NK-92 treated with Interleukin-12 subunit alpha and Interleukin-12 subunit beta, amount 100 ng/mL, for 24 hours (cell line): ENCODE data around the gene TRPV3.
"Not testable (repeated sequence)": the region's sequence is repeated elsewhere in the genome, so short reads cannot be mapped to it uniquely, and the experiment has no call there.

Experiments
- DNase-seq: peaks from one replicate; lab custom pipeline; 2025; lab: John Stamatoyannopoulos, UW

Gene TRPV3

DNA sequence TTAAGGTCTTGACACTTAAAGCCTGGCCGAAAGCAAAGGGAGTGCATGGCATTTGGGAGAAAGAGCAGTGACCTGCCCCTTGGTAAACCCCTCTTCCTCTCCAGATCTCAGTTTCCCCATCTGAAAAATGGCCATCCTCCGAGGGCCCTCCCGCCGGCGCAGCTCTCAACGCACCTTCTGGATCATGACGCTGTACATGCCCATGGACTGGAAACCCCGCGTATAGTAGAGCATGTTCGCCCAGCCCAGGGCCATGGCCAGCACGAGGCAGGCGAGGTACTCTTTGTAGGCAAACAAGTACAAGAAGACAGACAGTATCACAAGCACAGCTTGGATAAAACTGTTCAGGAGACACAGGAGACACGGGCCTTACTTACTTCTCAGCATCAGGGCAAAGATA lies 33.6 kb downstream of the TRPV3 start:
- DNase-seq: no peak

DNA sequence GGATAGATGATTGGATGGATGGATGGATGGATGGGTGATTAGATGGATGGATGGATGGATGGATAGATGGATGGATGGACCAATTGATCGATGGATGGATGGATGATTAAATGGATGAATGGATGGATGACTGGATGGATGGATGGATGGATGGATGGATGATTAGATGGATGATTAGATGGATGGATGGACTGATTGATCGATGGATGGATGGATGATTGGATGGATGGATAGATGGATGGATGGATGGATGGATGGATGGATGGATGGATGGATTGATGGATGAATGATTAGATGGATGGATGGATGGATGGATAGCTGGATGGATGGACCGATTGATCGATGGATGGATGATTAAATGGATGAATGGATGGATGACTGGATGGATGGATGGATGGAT lies 38.1 kb downstream of the TRPV3 start:
- DNase-seq: not testable (repeated sequence)

- DNase-seq: no peak
Measured at GRCh38 chr17:3514873-3515272, 42.7 kb downstream of the TRPV3 start.

- not testable (repeated sequence) for DNase-seq
Measured at GRCh38 chr17:3514167-3514566, 43.4 kb downstream of the TRPV3 start.

DNA sequence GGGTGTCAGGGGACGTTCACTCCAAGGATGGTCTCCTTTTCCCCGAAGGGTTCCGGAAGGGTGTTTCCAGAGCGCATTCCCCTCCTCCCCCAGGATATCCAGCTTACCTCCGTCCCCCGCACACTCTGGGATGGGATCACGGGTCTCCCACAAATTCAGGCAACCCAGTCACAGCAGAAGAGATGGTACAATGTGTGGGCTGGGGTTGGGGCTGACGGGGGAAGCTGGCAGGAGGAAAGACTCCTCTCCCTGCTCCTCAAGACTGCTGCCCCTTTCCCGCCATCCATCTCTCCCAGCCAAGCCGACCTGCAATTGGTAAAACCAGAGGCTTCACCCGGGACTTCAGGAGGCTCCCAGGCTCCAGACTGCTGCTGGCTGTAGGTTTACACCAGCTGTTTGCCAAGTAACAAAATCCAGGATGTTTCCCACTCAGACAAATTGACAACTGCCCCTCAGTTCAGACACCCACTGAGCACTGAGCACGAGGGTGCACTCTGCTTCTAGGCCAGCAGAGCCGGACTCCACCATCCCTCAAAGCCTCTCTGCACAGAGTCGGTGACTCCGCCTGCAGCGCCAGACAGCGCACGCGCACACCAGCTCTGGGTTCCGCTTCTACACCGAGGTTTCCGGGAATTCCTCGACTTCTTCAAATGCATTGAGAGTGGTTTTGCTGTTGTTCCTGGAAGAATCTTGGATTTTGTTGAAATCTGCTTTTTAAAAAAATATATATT lies 44.1 kb downstream of the TRPV3 start:
- no peak for DNase-seq

DNA sequence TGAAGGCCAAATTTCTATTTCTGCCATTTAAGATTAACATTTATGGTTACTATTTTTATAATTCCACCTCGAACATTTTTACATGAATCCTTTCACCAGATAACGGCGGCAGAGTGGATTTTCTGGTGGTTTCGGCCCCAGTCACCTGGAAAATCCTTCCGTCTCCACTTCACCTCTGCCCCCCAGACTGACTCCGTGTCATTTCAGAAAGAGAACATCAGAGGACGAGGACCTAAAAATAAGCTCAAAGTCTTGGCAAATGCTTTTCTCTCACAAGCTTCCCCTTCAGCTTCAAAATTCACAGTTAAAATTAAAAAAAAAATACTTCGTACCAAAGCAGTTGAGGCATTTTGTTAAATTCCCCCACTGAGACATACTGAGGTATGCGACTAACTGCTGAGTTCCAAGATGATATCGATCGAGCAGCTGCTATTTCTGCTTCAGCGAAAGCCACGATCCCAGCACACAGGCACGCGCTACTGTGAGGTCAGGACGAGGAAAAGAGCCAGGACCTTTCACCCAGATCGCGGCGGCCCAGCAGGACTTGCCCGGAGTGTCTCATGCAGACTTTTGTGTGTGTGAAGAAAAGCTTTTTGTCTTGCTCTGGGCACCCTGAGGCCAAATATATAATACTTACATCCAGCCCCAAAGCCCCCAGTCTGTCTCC lies 45.0 kb downstream of the TRPV3 start:
- no peak for DNase-seq

DNA sequence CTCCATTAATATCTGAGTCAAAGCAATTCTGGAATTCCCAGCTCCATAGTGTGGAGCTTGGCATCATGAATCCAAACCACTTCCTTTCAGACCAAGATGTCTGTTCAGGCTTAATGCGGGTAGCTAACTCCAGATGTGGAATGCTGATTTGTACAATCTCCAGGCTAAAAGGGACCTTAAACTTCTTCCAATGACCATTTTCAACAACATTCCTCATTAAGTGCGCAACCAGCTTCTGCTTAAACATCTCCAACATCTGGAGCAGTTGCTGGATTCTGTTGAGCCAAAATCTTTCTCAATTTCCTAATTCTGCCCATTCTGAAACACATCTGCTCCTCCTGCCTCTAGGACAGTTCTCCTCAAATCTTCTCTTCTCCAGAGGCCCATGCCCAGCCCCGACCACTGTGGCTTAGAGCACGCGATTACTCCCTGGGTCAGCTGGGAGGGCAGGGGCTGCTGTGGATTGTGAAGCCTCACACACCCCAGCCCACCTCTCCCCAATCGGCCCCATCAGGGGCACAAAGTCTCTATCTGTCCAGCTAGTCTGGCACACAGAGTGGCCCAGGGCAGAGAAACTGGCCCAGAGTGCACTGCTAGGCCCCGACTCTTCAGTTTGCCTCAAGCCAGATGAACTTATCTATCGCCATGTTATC lies 45.6 kb downstream of the TRPV3 start:
- no peak for DNase-seq

- no peak for DNase-seq
Measured at GRCh38 chr17:3510090-3510489, 47.5 kb downstream of the TRPV3 start.

- no peak for DNase-seq
Measured at GRCh38 chr17:3507869-3508268, 49.7 kb downstream of the TRPV3 start.

GRCh38 chr17:3507071-3507470 lies 50.5 kb downstream of the TRPV3 start:
- no peak for DNase-seq

DNA sequence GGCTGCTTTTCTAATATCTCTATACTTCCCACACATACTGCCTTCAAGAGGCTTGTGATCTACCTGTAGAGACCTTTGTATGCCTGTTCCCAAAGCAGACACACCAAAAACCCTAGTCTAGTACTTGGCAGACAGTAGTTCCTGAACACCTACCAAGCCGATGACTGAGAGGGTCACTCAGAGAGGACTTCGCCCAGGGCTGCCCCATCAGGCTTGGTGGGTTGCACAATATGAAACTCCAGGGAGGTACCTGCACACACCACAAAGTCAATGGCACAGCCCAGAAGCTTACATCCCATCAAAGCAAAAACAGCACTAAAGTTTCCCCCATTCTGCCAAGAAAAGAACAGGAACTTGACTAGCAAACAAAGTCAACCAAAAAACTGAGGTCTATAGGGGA lies 51.6 kb downstream of the TRPV3 start:
- no peak for DNase-seq

GRCh38 chr17:3505008-3505407 lies 52.6 kb downstream of the TRPV3 start:
- no peak for DNase-seq

DNA sequence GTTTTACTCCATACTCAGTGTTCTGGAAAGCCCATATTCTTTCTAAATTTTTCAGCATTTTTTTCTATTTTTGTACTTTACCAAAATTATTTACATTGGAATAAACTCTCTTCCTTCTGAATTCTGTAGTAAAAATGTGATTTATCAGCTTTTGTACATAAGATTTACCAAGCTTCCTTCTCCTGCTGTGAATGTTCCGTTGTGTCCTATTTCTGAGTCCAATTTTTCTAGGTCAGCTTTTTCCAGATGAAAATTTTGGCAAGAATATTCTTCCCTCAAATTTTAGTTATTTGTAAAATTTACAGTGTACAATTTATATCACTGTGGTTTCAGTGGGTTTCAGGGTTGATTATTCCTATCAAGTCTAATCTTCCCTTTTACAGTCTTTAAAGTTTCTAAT lies 54.3 kb downstream of the TRPV3 start:
- no peak for DNase-seq

DNA sequence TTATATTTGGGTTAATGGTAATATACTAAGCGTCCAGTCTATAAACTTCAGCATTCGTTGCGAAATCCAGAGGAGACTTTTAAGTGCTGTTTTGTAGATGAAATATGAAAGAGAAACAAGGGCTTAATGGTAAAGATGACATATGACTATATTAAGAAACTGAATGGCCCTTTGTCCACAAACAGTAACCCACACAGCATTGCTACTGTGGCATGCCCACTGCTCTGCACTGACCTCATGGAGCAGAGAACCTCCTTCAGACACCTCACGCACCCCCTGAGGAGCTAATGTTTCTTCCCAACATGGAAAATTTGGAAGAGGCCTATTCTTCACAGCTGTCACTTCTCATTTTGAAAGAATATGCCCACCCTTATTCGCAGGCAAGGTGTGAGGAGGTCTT lies 55.1 kb downstream of the TRPV3 start:
- DNase-seq: no peak

DNA sequence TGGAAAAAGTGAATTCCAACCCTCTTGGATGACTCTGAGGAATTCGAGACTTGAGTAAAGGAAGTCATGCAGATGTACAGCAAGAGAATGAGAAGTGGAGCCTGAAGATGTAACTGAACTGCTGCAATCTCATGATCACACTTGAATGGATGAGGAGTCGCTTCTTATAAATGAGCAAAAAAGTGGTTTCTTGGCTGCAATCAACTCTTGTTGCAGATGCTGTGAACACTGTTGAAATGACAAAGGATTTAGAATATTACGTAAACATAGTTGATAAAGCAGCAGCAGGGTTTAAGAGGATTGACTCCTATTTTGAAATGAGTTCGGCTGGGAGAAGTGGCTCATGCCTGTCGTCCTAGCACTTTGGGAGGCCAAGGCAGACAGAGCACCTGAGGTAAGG lies 56.3 kb downstream of the TRPV3 start:
- no peak for DNase-seq

DNA sequence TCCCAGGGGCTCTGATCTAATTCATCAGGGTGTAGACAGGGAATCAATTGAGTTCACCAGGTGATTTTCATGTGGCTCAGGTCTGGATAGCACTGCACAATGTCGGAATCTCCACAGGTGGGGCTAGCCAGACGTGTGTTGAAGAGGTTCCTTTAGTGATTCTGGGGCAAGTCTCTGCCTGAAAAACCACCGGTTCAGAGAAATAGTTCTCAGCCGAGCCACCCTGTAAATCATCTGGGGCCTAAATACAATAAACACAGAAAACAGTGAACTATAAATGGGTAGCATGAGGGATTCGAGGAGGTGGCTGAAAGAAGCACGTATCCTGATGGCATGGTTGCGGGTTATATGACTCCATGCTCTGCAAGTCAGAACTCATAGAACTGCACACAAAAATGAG lies 60.5 kb downstream of the TRPV3 start:
- no peak for DNase-seq

- no peak for DNase-seq
Measured at GRCh38 chr17:3485481-3486068, 72.0 kb downstream of the TRPV3 start.

DNA sequence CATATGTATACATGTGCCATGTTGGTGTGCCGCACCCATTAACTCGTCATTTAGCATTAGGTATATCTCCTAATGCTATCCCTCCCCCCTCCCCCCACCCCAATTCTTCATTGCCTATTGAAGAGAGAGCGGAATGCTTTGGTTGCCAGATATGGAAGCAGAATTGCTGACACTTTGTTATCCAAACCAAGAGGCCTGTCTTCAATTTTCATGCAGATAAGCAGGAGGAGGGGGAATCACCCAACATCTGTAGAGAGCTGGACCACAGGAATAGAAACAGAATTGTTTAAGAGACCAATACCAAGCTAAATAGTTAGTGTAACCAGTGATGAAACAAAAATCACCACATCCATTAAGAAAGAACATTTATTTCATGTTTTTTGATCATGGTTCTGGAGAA lies 74.8 kb downstream of the TRPV3 start:
- DNase-seq: no peak

DNA sequence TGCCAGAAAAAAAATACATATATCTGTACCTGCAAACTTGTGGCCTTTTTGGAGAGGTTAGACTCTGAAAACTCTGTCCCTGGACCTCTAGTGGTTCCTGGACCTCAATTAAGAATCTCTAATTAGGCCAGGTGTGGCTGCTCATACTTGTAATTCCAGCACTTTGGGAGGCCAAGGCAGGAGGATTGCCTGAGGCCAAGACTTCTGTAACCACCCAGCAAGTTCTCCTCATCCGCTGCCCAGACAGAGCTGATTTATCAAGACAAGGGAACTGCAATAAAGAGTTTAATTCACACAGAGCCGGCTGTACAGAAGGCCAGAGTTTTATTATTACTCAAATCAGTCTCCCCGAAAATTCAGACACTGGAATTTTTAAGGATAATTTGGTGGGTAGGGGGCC lies 77.6 kb downstream of the TRPV3 start:
- no peak for DNase-seq

GRCh38 chr17:3475812-3476610 lies 81.6 kb downstream of the TRPV3 start, which contains the start of gene ASPA:
Gene ASPA (plus strand): TSS chr17:3475997. CDS start chr17:3476160, 163 bp downstream.
- DNase-seq: no peak

GRCh38 chr17:3475251-3475685 lies 82.3 kb downstream of the TRPV3 start:
- no peak for DNase-seq

- DNase-seq: no peak
Measured at GRCh38 chr17:3474212-3474611, 83.4 kb downstream of the TRPV3 start.
